K562 (cell line): Measurements from ENCODE around the gene CDSN. TPM values are rescaled to one million over a fixed set of nuclear protein-coding genes. Genes with fewer than 3 reads are reported as not detected.

Source experiments
- ATF3 ChIP-seq, 2 experiments: fragments of 450-650 bp in 1 of 2; sonication (generic) in 1 of 2; formaldehyde crosslinking in 1 of 2; IDR thresholded peaks in 1 of 2; conservative IDR thresholded peaks in 1 of 2; 2 replicates each; pipeline versions ENCODE4 v1.6.1 to v1.8.1; 2016 to 2023; ENCODE audit warnings: mild to moderate bottlenecking in 2 of 2, moderate library complexity in 2 of 2, inconsistent platforms in 1 of 2, missing genetic modification reagents in 1 of 2
- CSDE1 ChIP-seq, 2 experiments: fragments of 450-650 bp; IDR thresholded peaks; 2 replicates each; pipeline ENCODE4 v1.6.1; 2016; ENCODE audit warnings: mild to moderate bottlenecking in 1 of 2
- E2F4 ChIP-seq: sonication (generic); formaldehyde crosslinking; IDR thresholded peaks from 2 replicates; pipeline ENCODE4 v1.8.0; 2022; ENCODE audit warnings: mild to moderate bottlenecking, low read depth, missing genetic modification reagents
- FIP1L1 ChIP-seq: fragments of 200-400 bp; formaldehyde crosslinking; IDR thresholded peaks from 2 replicates; pipeline ENCODE4 v1.6.1; 2018; ENCODE audit warnings: mild to moderate bottlenecking, low read depth, low read length; ENCODE audit not compliant: poor library complexity, severe bottlenecking
- GTF2F1 ChIP-seq: IDR thresholded peaks from 2 replicates; pipeline ENCODE4 v1.6.1; 2011; ENCODE audit warnings: low read depth, low read length, improper control_type of control experiment
- HMGXB4 ChIP-seq: sonication (generic); formaldehyde crosslinking; IDR thresholded peaks from 2 replicates; pipeline ENCODE4 v1.8.1; 2023; ENCODE audit warnings: mild to moderate bottlenecking, missing genetic modification reagents
- HNRNPH1 ChIP-seq: fragments of 200-400 bp; formaldehyde crosslinking; optimal IDR thresholded peaks from 2 replicates; pipeline ENCODE3; 2017; ENCODE audit warnings: low read depth, mild to moderate bottlenecking, low read length, moderate library complexity
- IRF9 ChIP-seq: fragments of 450-650 bp; IDR thresholded peaks from 2 replicates; pipeline ENCODE4 v1.6.1; 2016; ENCODE audit warnings: missing biosample characterization, missing genetic modification characterization
- MAFF ChIP-seq: IDR thresholded peaks from 2 replicates; pipeline ENCODE4 v1.6.1; 2012; ENCODE audit warnings: low read length, improper control_type of control experiment
- MLX ChIP-seq, 2 experiments: fragments of 450-650 bp in 1 of 2; sonication (generic) in 1 of 2; formaldehyde crosslinking; conservative IDR thresholded peaks; 2 replicates each; pipeline versions ENCODE4 v1.4.0 to v1.8.1; 2020 to 2022; ENCODE audit warnings: mild to moderate bottlenecking in 1 of 2, missing genetic modification reagents in 1 of 2
- PATZ1 ChIP-seq: fragments of 250-450 bp; sonication (Bioruptor Pico); IDR thresholded peaks from 2 replicates; pipeline ENCODE4 v1.5.0; 2020; ENCODE audit warnings: mild to moderate bottlenecking, borderline replicate concordance
- RAD21 ChIP-seq, 2 experiments: fragments of 250-450 bp in 1 of 2; fragments of 450-650 bp in 1 of 2; sonication (Bioruptor Pico) in 1 of 2; formaldehyde crosslinking in 1 of 2; IDR thresholded peaks in 1 of 2; conservative IDR thresholded peaks in 1 of 2; 2 replicates each; pipeline versions ENCODE4 v1.4.0 to v1.8.0; 2020 to 2022; ENCODE audit warnings: mild to moderate bottlenecking in 2 of 2, moderate library complexity in 1 of 2
- SIN3B ChIP-seq: fragments of 450-650 bp; IDR thresholded peaks from 2 replicates; pipeline ENCODE4 v1.6.1; 2017; ENCODE audit warnings: low read depth, mild to moderate bottlenecking, moderate library complexity
- TRIM25 ChIP-seq: fragments of 450-650 bp; IDR thresholded peaks from 2 replicates; pipeline ENCODE4 v1.7.0; 2016; ENCODE audit warnings: borderline replicate concordance
- ZNF584 ChIP-seq: fragments of 200-800 bp; sonication (Bioruptor generic); IDR thresholded peaks from 2 replicates; pipeline ENCODE4 v1.6.1; 2016; ENCODE audit warnings: low read depth, mild to moderate bottlenecking, missing genetic modification characterization, missing compliant biosample characterization
- polyA plus RNA-seq, 8 experiments: library from polyadenylated mRNA; depleted of rRNA in 4 of 8; stranded (reverse) in 5 of 8; unstranded in 3 of 8; fragments of >200 nt; fragmentation: Nextera tagmentation in 2 of 8; fragmentation: Illumina TruSeq in 1 of 8; extraction: Ambion mirVana in 2 of 8; extraction: Trizol in 1 of 8; gene quantifications; 2 replicates each; pipeline versions ENCODE4 v1.2.1 to v1.2.3, GENCODE V29; 2011 to 2014; ENCODE audit warnings: inconsistent platforms in 1 of 8, missing spikeins in 1 of 8
- total RNA-seq, 7 experiments: library from RNA; depleted of rRNA in 6 of 7; stranded (reverse); fragments of >200 nt in 6 of 7; fragmentation: Illumina TruSeq in 2 of 7; extraction: Trizol in 2 of 7; gene quantifications; 2 replicates each; pipeline versions ENCODE4 v1.2.1 to v1.2.3, GENCODE V29; 2011 to 2021; ENCODE audit warnings: low replicate concordance in 1 of 7

CDSN gene
- total and polyA plus RNA-seq, 9 of the 15 experiments (the other 6 are each of a cell fraction or from before 2014, with no cell fraction given), result not detected

GRCh38 chr6:31158140-31158862 is 38.1 kb upstream of the CDSN start, which contains the start of gene TCF19 (continued):
- TF ChIP-seq GTF2F1 (no peak), PATZ1 (CRISPR knock-in tag) (no peak), HMGXB4 (no peak), MLX (CRISPR knock-in tag; conservative IDR thresholded peaks at IDR 0.05) (no peak), TRIM25 (0 out of 2 replicates have a peak, but pooled peaks have one; percentile 70), ATF3 (IDR thresholded peaks at IDR 0.05) (no peak), ATF3 (CRISPR knock-in tag; conservative IDR thresholded peaks at IDR 0.05) (no peak), E2F4 (CRISPR knock-in tag) (peak; percentile 94), HNRNPH1 (no peak), RAD21 (CRISPR knock-in tag; conservative IDR thresholded peaks at IDR 0.05 in 1 of 2, IDR thresholded peaks at IDR 0.05 in 1 of 2) (no peak), SIN3B (no peak; the same call in 1 of the 2 replicates), IRF9 (tag) (no peak), MAFF (no peak), CSDE1 (IDR thresholded peaks at IDR 0.05) (no peak), FIP1L1 (peak; percentile 43), ZNF584 (no peak)
